ENCODE measurements around the gene UNC79. TPM values are rescaled to one million over a fixed set of nuclear protein-coding genes. Genes with fewer than 3 reads are reported as not detected.

Gene UNC79
- total RNA-seq, 1 donor from 2014 or later = 0.29 TPM

DNA sequence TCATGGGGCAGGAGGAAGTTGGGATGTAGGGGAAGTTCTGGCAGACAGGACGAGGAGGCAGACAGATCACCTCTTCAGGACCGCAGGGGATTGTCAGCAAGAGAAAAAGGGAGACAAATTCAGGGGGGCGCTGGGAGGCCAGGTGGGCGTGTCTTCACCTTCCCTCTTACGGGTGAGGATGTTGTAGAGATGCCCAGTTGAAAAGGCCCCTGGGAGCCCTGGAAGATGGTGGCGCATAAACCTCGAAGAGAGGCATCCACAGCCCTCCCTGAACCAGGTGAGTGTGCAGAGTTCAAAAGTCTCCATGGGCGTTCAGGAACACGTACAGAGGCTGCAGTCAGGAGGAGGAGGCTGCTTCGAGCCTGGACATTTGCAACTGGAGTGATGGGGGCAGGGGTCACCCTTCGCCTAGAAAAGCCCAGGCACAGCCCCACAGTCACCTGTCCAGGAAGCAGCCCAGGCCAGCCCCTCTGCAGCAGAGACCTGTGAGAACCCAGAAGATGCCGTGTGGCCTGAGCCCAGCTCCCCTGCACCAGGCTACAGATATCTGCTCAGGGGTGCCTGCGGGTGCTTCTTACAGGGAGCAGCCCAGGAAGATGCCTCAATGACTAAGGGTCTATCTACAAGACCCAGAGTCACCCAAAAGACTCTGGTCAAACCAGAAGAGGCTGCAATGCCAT, 283.1 kb downstream of the UNC79 start:
- H3K4me3 ChIP-seq (ENCODE audit: low read depth, low read length) = no peak overlapping the region
- DNase-seq (ENCODE audit: low read depth) = no peak
- TF ChIP-seq, protein P1, sequence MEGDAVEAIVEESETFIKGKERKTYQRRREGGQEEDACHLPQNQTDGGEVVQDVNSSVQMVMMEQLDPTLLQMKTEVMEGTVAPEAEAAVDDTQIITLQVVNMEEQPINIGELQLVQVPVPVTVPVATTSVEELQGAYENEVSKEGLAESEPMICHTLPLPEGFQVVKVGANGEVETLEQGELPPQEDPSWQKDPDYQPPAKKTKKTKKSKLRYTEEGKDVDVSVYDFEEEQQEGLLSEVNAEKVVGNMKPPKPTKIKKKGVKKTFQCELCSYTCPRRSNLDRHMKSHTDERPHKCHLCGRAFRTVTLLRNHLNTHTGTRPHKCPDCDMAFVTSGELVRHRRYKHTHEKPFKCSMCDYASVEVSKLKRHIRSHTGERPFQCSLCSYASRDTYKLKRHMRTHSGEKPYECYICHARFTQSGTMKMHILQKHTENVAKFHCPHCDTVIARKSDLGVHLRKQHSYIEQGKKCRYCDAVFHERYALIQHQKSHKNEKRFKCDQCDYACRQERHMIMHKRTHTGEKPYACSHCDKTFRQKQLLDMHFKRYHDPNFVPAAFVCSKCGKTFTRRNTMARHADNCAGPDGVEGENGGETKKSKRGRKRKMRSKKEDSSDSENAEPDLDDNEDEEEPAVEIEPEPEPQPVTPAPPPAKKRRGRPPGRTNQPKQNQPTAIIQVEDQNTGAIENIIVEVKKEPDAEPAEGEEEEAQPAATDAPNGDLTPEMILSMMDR (conservative IDR thresholded peaks at IDR 0.05; ENCODE audit: low read depth, low read length) = no peak

DNA sequence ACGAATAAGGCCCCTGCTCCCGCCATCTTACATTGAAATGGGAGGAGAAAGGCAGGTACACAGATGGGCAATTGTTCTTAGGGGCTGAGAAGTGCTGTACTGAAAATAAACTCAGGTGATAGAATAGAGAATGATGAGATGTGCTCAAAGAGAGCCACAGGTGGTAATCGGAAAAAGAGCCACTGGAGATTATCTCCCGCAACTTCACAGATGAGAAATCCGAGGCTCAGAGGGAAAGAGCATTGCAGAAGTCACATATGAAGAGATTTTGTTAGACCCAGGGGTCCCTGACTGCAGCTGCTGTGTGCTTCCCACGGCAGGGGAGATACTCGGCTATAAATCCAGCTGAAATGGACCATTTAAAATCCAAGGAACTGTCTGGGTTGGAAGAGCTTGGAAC, 283.9 kb downstream of the UNC79 start:
- H3K4me3 ChIP-seq (ENCODE audit: low read depth, low read length) = no peak overlapping the region
- no peak for DNase-seq (ENCODE audit: low read depth)
- TF ChIP-seq, protein P1 (conservative IDR thresholded peaks at IDR 0.05; ENCODE audit: low read depth, low read length) = no peak

DNA sequence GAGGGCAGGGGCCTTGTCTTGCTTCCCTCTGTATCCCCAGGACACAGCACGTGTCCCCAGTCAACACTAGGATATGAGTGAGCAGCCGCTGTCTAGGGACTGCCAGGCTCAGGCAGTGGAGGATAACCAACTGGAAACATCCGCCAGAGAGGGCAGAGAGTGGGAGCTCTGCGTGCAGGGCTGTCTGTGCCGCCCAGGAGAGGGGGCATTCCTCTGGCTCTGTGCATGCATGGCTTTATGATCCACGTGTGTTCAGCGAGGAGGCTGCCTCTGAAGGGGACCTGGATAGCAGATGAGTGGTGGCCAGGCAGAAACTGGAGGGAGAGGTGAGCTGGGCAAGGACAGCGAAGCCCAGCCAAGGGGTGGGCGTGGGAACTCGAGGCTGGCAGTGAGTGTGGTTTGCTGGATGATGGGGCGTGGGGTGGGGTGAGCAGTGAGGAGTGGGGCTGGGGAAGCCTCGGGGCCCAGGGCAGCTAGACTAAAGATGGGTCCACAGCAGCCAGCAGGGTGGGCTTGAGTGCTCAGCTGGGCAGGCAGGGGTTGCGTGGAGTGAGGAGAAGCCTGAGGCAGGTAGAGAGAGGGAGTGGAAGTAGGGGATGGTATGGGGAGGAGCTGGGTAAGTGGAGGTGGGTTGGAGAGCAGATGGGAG, 284.7 kb downstream of the UNC79 start:
- no peak overlapping the region for H3K4me3 ChIP-seq (ENCODE audit: low read depth, low read length)
- DNase-seq (ENCODE audit: low read depth) = no peak
- TF ChIP-seq, protein P1 (conservative IDR thresholded peaks at IDR 0.05; ENCODE audit: low read depth, low read length) = no peak

DNA sequence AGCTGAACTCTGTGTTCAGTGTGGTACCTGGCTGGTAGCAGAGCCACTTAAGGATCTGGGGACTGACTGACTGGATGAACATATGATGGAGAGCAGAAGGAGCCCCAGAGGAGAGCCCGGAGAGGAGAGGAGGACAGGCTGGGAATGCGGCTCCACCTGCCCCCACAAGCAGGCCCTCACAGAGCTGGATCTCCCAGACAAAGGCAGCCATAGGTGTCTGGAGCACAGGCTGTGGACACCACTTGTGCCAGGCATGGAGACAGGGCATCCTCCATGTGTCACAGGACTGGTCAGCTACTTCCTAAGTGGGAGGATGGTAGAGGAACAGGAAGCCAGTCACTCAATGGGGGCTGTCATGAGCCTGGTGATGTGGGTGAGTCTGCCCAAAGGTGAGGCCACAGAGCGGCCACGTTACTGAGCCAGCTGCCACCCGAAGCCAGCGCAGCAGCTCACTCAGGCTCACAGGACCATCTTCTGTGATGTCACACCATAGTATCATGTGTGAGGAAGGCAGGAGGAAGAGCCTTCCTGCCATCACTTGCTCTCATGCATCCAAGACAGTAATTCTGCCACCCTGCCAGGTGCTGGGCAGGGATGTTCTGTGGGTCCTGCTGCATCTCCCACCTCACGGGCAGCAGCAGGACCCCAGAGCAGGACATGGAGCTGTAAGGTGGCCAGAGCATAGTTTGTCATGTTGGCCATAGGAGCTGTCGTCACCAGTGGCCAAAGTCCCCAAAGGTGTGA, 285.4 kb downstream of the UNC79 start:
- no peak overlapping the region for H3K4me3 ChIP-seq (ENCODE audit: low read depth, low read length)
- DNase-seq (ENCODE audit: low read depth) = no peak
- TF ChIP-seq, protein P1 (conservative IDR thresholded peaks at IDR 0.05; ENCODE audit: low read depth, low read length) = no peak

DNA sequence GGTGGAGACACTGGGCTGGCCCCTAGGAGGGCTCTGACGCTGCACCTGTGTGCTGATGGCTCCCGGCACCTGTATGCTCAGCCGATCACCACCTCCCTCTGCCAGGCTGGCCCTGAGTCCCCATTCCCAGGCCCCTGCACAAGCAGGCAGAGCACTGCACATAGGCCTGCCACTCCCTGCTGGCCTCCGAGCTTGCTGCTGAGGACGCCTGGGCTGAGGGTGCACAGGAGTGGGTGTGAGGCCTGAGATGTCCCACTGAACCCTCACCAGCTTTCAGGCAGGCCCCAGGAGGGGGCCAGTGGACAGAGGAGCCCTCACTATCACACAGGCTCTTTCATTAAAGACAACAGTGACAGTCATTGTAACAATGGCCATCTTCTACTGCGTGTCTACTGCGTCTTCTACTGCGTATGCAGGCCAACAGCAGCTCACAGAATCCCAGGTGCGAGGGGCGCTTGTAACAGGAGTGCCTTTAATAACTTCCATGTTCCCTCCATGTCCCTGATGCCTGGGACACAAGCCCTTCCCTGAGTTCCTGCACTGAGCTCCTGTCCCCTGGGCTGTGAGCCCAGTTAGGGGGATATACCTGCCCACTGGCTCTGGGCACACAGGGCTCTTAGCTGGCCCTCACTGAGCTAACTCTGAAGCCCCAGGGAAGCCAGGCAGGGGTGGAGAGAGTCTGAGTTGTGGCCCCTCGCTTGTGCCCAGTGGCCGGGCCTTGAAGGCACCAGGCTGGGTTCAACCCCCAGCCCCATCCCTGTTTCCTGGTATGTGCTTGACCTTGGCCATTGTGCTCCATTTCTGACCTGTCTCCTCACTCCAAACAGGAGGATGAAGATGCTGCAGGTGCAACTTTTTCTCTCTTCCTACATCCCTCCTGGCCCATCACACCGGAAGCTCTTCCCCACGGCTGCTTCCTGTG, 286.3 kb downstream of the UNC79 start:
- DNase-seq (ENCODE audit: low read depth) = no peak
- H3K4me3 ChIP-seq (ENCODE audit: low read depth, low read length) = no peak overlapping the region

More for the DNA sequence above, 286.3 kb downstream of the UNC79 start:
- TF ChIP-seq, protein P1 (conservative IDR thresholded peaks at IDR 0.05; ENCODE audit: low read depth, low read length) = no peak
